Measurements from ENCODE around the gene SMC6.

The SMC6 gene

GRCh38 chr2:17763641-17764333, 10.2 kb upstream of the SMC6 start:
- peak; percentile 15 to 69 for DNase-seq

GRCh38 chr2:17762451-17762850, 8.8 kb upstream of the SMC6 start:
- DNase-seq, result peak in 1 of 2 donors; percentile 41

GRCh38 chr2:17759805-17760204, 6.2 kb upstream of the SMC6 start:
- DNase-seq, result peak; percentile 40 to 58

- DNase-seq, result no peak
These were observed 4.5 kb upstream of the SMC6 start for GRCh38 chr2:17758118-17758517.

GRCh38 chr2:17757321-17757720, 3.7 kb upstream of the SMC6 start:
- no peak for DNase-seq

- DNase-seq, result no peak
These were observed 3.1 kb upstream of the SMC6 start for GRCh38 chr2:17756668-17757067.

- DNase-seq, result peak in 1 of 2 donors; percentile 9
These were observed 1.3 kb upstream of the SMC6 start for GRCh38 chr2:17754773-17755425.

- DNase-seq, result peak in 1 of 2 donors; percentile 35
These were observed 463 bp downstream of the SMC6 start for GRCh38 chr2:17752892-17753802.

GRCh38 chr2:17752246-17752645, 1.4 kb downstream of the SMC6 start:
- no peak for DNase-seq

GRCh38 chr2:17749753-17750438, 3.7 kb downstream of the SMC6 start:
- no peak for DNase-seq

GRCh38 chr2:17748745-17749144, 4.9 kb downstream of the SMC6 start:
- DNase-seq, result no peak

GRCh38 chr2:17747684-17748452, 5.7 kb downstream of the SMC6 start:
- DNase-seq, result no peak

- no peak for DNase-seq
These were observed 13.4 kb downstream of the SMC6 start for GRCh38 chr2:17740203-17740602.

GRCh38 chr2:17736989-17737388, 16.6 kb downstream of the SMC6 start:
- DNase-seq, result no peak

- no peak for DNase-seq
These were observed 17.7 kb downstream of the SMC6 start for GRCh38 chr2:17735864-17736263.

- DNase-seq, result no peak
These were observed 20.0 kb downstream of the SMC6 start for GRCh38 chr2:17733599-17733998.

- no peak for DNase-seq
These were observed 23.7 kb downstream of the SMC6 start for GRCh38 chr2:17729880-17730279.

GRCh38 chr2:17728210-17728609, 25.4 kb downstream of the SMC6 start:
- no peak for DNase-seq

- peak; percentile 7 to 25 for DNase-seq
These were observed 33.8 kb downstream of the SMC6 start for GRCh38 chr2:17719562-17720371.

- DNase-seq, result no peak
These were observed 34.9 kb downstream of the SMC6 start for GRCh38 chr2:17718689-17719088.

- DNase-seq, result no peak
These were observed 35.9 kb downstream of the SMC6 start for GRCh38 chr2:17717666-17718065.
